Fibroblast of villous mesenchyme (primary cell): ENCODE results near the gene SPTBN5. TPM values are rescaled to one million over a fixed set of nuclear protein-coding genes. Genes with fewer than 3 reads are reported as not detected.

ENCODE experiments used
- DNase-seq: peaks from one replicate; pipeline ENCODE4 v3.0.0-alpha.2; 2010; ENCODE audit warnings: low read depth
- H3K4me3 ChIP-seq: 2 replicates; pipeline ENCODE4 v1.5.1; 2011; ENCODE audit warnings: low read depth, mild to moderate bottlenecking, low read length
- CTCF ChIP-seq: IDR thresholded peaks from 2 replicates; pipeline ENCODE4 v1.5.1; 2012; ENCODE audit warnings: low read depth, mild to moderate bottlenecking, low read length; ENCODE audit not compliant: insufficient read depth
- total RNA-seq: library from RNA; depleted of rRNA; stranded (reverse); fragments of >200 nt; gene quantifications from 2 replicates; pipeline ENCODE4 v1.2.3, GENCODE V29; 2012

Gene SPTBN5
- total RNA-seq, 1 donor = 0.43 TPM

GRCh38 chr15:41851755-41852370, 42.0 kb downstream of the SPTBN5 start:
- DNase-seq = no peak
- no peak overlapping the region for H3K4me3 ChIP-seq
- TF ChIP-seq CTCF = no peak

- no peak overlapping the region for H3K4me3 ChIP-seq
- DNase-seq = no peak
- TF ChIP-seq CTCF = no peak
Observed at GRCh38 chr15:41851167-41851523, 42.7 kb downstream of the SPTBN5 start.

GRCh38 chr15:41850482-41851166, 43.2 kb downstream of the SPTBN5 start:
- TF ChIP-seq CTCF = no peak
- H3K4me3 ChIP-seq = no peak overlapping the region
- no peak for DNase-seq

GRCh38 chr15:41849861-41850260, 44.0 kb downstream of the SPTBN5 start:
- H3K4me3 ChIP-seq = no peak overlapping the region
- no peak for DNase-seq
- TF ChIP-seq CTCF = no peak

GRCh38 chr15:41849204-41849603, 44.6 kb downstream of the SPTBN5 start:
- no peak for TF ChIP-seq CTCF
- H3K4me3 ChIP-seq = no peak overlapping the region
- DNase-seq = no peak

- no peak for TF ChIP-seq CTCF
- DNase-seq = peak; percentile 13
- H3K4me3 ChIP-seq = no peak overlapping the region
Observed at GRCh38 chr15:41848631-41849030, 45.2 kb downstream of the SPTBN5 start.
